CD4-positive, alpha-beta T cell treated with Interleukin-6 at 100 ng/mL for 8 hours (primary cell): Measurements from ENCODE around the gene RNASEH1.
"Not testable (repeated sequence)": the region's sequence is repeated elsewhere in the genome, so short reads cannot be mapped to it uniquely, and the experiment has no call there.

Experiments
- DNase-seq: peaks from one replicate; pipeline ENCODE4 v3.0.0-alpha.2; 2020; ENCODE audit warnings: mixed read lengths, low spot score

Gene RNASEH1

DNA sequence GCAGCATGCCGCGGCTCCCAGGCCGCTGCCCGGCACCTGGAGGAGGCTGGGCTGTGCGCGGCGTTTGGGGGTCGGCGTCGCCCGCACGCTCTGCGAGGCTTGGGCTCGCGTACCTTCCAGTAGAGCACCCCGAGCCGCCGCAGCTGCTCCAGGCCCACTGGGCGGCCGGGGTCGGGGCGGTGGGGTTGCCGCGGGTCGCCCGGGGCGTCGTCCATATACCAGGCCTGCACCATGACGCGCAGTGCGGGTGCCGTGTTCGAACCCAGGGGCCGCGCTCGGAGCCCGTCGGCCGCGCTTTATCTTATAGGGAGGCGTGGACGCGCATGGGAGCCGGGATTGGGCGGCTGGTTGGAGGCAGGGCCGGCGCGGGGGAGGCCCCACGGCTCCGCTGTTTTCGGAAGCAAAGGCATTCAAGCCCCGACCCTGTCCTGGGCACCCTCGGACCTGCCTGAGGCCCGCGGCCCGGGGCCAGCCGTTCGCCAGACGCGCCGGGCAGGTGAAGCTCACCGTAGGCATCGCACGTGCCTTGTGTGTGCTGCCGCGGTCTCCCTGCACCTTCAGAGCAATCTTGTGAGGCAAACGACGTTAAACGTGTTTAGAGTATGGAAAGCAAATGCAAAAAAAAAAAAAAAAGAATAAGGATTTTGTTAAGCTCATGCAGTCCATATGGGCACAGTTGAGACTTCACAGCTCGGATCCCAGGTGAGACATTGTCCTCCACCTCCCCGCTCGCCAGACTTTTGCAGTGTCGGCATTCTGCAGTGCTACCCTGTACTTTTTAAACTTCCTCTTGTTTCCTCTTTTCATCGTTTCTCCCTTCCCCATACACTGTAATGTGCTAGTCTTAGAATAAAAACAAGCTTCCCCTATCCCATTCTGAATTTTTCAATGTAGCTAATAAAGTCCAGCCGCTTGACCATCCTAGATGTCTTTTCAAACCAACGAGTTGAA, 38.6 kb downstream of the RNASEH1 start, which contains the start of gene ADI1:
Gene ADI1, minus strand, starts transcription at position 277 of the 951 bp plus-strand sequence. Its CDS starts 44 bp downstream, at position 233.
- peak; percentile 75 for DNase-seq

GRCh38 chr2:3518496-3519254, 39.5 kb downstream of the RNASEH1 start:
- peak; percentile 99 for DNase-seq

DNA sequence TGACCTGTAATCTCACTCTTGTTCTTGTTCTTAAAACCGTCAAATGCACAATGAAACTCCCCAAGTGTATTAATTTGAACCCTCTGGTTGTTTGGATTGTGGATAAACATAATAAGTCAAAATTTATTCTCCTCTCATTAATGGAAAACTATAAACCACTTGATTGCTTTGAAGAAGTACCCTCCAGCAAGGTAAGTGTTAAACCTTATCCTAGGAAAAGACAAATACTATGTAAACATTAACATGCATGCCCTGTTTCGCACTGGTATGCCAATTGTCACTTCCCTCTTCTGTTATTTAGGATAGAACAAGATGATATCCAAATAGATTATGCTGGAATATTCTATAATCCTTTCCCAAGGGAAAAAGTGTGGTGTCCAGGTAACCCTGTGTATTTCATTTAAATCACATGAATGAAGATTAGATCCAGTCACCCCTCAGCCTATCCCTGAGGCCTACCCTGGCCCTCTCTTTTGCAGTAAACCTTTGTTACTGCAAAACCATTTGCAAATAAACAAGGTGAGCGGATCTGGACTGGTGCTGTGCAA, 40.1 kb downstream of the RNASEH1 start:
- no peak for DNase-seq

DNA sequence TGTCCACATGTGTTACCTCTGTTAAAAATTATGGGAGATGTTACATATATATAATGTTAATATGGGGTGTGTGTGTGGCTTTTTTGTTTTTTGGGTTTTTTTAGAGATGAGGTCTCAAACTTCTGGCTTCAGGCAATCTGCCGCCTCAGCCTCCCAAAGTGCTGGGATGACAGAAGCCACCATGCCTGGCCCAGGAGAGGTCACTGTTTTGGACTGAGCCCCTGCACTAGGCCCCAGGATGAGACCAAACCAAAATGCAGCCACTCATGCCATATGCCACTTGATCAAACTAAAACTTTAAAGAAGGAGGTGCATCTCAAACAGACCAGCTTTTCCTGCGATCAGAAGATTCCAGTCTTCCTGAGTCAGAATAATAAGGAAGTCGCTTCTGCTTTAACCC, 41.3 kb downstream of the RNASEH1 start:
- DNase-seq: no peak

- DNase-seq: not testable (repeated sequence)
Measured at GRCh38 chr2:3515438-3515837, 42.7 kb downstream of the RNASEH1 start.

- no peak for DNase-seq
Measured at GRCh38 chr2:3513026-3513810, 44.9 kb downstream of the RNASEH1 start.

GRCh38 chr2:3512086-3512485, 46.0 kb downstream of the RNASEH1 start:
- DNase-seq: no peak

- no peak for DNase-seq
Measured at GRCh38 chr2:3505771-3506170, 52.4 kb downstream of the RNASEH1 start.

DNA sequence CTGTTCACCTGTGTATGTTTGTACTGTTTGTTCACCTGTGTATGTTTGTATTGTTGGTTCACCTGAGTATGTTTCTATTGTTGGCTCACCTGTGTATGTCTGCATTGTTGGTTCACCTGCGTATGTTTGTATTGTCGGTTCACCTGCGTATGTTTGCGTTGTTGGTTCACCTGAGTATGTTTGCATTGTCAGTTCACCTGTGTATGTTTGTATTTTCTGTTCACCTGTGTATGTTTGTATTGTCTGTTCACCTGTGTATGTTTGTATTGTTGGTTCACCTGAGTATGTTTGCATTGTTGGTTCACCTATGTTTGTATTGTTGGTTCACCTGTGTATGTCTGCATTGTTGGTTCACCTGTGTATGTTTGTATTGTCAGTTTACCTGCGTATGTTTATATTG, 53.4 kb downstream of the RNASEH1 start:
- DNase-seq: no peak

DNA sequence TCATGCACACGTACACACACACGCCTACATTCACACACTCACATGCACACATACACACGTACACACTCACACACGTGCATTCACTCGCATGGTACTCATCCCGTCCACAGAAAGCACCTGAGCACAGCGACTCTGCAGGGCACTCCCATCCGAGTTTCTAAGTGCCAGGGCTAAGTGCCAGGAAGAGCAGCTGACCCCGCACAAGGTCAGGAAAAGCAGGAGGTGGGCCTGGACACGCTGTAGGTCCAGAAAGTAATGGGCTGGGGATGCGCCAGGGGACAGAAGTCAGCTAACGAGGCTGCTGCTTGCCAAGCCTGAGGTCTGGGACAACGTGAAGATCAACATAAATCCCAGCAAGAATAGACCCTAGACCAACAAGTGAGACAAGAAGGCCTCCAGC, 54.6 kb downstream of the RNASEH1 start:
- no peak for DNase-seq

- no peak for DNase-seq
Measured at GRCh38 chr2:3503046-3503445, 55.1 kb downstream of the RNASEH1 start.

GRCh38 chr2:3500326-3500899, 57.7 kb downstream of the RNASEH1 start:
- DNase-seq: no peak

GRCh38 chr2:3498783-3499394, 59.2 kb downstream of the RNASEH1 start:
- no peak for DNase-seq

GRCh38 chr2:3496708-3497080, 61.4 kb downstream of the RNASEH1 start:
- not testable (repeated sequence) for DNase-seq
